ENCODE results near the gene ITPKB.
"Not testable (repeated sequence)": the region's sequence is repeated elsewhere in the genome, so short reads cannot be mapped to it uniquely, and the experiment has no call there.

Gene ITPKB

DNA sequence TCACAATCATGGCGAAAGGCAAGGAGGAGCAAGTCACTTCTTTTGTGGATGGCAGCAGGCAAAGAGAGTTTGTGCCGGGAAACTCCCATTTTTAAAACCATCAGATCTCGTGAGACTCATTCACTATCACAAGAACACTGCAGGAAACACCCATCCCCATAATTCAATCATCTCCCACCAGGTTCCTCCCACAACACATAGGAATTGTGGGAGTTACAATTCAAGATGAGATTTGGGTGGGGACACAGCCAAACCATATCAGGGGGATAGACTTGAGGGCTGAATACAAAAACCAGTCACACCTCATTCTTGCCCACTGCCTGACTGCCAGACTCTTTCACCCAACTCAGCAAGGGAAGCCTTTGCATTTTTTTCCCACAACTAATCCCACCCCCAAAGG lies 140.1 kb downstream of the ITPKB start:
- DNase-seq, result not testable (repeated sequence)

DNA sequence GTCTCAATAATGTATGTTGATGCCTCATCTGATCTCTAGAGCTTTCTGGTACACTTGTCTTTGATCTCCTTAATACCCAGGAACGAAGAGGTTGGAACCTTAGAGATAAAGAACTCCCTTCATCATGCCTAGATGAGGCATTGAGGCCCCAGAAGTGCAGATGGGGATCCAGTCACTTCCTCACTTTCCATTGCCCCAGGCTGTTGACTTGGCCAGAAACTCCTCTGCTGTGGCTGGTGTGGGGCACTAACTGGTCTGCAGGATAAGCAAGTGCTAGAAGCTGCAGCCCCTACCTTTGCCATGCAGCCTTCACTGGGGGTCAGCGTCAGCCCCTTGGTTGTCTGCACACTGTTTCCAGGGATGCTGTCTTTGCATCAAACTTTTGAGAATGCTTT lies 140.6 kb downstream of the ITPKB start:
- DNase-seq, result no peak

DNA sequence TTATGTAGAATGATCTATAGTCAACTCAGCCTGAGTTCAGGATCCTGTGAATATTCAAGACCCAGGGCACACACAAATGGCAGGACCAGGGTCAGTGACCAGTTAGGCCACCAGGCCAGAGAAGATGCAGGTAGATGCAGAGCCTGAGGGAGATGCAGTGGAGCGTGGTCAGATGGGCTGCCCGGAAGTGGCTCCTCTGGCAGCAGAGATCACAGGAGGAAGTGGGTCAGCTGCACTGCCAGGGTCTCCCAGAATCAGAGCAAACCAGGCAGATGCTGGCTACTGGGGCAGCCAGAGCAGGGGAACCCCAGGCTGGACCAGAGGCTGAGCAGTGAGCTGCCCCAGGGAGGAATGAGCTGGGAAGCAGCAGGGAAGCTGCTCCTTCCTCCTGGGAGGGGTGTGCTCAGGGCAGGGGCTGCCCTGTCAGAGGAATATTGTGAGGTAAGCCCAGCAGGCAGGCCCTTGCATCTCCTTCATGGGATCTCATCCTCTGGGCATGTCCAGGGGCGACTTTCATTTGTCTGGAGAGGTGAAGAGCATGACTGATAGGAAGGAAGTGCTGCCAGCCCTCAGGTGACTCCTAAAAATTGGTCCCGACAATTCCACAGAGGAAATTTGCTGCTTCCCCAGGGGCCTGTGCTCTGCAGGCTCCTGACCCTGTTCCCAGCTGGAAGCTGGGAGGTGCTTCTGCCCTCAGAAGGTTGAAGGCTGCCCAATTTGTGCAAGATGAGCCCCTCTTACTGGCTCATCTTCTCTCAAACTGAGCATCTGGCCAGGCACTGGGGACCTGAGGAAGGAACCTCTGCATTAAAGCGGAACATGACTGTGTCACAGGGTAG lies 141.2 kb downstream of the ITPKB start:
- DNase-seq, result no peak

DNA sequence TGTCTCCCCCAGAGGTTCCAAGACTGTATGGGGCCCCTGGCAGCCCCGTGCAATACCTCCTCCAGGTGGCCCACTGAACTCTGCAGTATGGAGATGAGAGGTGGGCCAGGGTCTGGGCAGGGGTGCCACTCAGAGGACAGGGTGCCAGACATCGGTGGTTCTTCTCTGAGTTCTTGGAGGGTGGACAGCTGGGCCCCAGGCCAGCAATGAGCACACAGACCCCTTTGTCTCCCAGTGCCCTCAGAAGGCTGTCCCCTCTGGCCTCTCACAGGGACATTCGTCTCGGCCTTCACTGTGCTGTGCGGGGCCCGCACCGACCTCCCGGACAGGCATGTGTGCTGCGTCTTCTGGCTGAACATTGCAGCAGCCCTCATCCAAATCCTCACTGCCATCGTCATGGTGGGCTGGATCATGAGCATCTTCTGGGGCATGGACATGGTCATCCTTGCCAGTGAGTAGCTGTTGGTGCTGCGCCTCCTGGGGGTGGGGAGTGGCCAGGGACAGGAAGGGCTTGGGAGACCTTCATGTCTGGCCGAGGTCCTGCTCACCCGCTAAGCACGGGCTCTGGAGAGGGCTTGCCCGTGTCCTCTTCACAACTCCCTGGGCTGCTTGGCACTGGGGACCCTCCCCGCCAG lies 142.4 kb downstream of the ITPKB start:
- no peak for DNase-seq

DNA sequence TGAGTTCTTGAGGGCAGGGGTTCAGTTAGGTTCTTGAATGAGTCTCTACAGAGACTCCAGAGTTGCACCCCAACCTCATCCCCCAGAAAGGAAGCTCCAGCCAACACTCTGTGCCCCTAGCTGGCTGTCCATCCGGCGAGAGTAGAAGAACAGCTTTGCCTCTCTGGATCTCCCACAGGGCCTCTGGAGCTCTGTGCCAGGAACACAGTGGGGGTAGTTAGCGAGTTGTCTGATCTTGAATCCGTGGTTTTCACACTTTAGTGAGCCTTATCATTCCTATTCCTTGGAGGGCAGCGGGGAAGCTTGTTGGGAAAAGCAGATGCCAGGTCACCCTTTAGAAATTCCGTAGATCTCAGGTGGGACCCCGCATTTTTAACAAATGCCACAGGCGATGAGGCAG lies 145.5 kb downstream of the ITPKB start:
- DNase-seq, result no peak

DNA sequence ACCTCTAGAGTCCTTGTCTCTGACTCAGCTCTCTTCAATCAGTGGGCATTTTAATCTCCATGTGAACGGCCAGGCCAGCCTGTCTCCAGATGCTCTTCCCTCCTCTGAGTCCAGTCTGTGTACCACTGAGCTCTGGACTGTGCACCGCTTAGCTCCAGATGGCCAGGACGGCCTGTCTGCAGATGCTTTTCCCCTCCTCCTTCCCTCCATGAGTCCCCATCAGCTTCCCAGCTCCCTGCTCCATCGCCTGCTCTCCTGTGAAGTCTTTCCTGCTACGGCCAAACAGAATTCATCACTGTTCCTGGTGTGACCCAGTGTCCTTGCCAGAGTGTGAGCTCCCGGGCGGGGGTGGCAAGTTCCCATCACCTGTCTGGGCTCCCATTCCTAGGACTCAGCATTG lies 148.5 kb downstream of the ITPKB start:
- DNase-seq, result no peak

DNA sequence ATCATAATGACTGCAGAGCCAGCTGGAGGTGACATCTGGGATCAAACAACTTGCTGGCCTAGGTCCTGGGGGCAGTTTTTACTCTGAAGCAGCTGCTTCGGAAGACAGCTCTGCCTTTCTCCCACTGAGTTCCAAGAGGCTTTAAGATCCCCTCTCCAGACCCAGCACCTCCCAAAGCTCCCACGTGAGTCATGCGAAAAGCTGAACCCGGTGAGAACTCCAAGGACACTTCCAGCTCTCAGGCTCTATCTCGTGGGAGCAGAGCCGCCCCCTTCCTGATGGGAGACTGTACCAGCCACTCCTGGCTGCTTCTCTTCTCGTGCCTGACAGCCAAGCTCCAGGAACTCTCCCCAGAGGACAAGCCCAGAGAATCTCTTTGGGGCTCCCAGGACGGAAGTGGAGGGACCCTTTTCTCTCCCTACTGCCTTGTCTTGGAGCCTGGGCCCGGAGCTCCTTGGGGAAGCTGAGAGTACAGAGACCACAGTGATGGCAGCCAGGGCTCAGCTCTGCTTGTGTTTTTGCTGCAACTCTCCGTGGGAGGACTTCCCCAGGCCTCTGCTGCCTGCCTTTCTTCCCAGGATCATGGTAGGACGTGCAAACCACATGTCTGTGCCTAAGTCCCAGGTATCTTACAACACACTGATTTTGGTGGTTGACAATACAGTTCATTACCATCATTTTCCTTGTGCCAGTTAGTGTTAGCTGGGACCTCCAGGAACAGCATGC lies 149.9 kb downstream of the ITPKB start:
- DNase-seq, result no peak

DNA sequence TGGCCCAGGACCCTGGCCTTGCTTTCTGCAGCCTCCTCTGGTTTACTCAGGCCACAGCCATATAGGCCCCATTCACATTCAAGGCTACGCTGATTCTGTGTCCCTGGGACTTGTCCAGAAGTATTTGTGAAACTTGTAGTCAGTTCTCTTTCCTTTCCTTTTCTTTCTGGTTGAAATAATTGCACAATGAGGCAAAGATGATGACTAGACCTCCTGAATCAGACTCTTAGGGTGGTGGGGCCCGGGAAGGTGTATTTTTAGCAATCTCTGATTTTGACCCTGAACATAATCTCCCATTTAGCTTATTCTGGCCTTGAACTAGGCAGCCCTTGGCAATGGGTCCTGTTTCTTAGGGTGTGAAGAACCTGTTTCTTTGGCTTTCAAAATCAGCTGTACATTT lies 150.6 kb downstream of the ITPKB start:
- no peak for DNase-seq

DNA sequence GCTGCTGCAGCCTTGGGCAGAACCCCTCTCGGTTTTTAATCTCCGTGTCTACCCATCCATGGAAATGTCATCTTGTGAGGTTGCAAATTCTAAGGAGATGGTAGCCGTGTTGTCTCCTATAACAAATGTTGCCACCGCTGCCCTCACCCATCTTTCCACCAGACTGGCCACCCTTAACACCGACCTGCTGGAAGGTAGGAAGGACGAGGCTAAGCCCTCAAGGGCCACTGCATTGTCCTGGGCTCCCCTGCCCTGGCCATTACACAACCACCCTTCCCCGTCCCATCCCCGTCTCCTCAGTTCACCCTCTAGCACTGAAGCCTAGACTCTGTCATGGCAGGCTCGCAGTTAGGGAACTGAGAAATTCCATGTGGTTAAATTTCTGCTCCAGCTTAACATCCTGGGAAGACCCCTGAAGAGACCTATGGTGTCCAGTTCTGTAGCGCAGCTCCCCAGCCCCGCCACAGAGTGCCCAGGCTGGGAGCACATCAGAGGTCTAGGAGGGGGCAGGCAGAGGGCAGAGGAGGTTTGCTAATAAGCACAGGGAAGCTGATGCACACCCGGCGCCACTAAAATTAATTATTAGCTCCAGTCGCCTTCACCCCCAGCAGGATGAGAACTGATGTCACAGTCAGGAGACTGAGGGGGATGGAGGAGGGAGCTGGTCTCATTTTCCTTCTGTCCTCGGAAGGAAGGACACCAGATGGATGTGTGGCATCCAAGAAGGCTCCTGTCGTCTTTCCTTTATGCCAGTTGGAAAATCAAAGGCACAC lies 152.2 kb downstream of the ITPKB start:
- DNase-seq, result no peak

DNA sequence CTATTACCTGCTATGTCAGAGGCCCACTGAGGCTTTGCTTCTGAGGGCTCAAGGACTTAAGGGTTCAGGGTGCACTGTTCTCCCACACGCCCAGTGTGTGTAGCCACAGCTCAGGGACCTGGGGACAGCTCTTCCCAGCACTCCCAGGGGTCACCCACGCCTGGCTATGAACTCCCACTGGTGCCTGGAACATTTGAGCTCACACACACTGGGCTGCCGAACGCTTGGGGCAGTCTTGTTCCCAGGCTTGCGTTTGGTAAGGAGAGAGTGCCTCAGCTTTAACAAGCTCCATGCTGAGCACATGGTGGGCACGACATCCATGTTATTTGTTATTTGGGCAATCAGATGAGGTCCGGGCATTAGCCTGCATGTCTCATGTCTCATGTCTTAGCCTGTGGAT lies 153.0 kb downstream of the ITPKB start:
- DNase-seq, result no peak

DNA sequence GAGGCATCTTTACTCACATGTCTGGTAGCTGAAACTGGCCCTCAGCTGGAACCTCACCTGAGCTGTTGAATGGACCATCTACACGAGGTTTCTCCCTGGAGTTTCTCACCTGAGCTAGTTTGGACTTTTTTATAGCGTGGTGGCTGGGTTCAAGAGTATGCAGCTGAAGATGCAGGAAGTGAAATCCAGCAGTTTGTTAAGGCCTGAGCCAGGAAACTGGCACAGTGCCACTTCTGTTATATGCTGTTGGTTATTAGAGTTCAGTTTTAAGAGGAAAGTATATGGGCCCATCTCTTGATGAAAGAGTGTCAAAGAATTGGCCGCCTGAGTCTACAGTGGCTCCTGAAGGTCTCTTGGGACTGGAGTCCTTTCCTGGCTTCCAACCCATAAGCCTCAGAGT lies 154.9 kb downstream of the ITPKB start:
- DNase-seq, result no peak

DNA sequence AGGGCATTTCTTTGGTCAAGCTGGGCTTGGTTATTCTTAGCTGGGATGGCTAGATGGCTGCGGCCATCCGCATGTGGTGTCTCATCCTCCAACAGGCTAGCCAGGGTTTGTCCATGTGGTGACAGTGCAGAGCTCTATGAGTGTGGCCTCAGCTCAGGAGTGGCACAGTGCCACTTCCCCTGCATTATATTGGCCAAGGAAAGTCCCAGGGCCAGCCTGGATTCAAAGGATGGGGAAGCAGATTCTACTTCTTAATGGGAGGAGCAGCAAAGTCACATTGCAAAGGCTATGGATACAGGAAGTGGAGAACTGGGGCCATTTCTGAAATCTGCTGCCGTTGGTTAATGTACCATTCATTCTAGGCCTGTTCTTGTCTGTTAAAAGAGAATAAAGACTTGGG lies 156.1 kb downstream of the ITPKB start:
- DNase-seq, result no peak

Measured in NCI-H146 (cell line).